GM23338 (cell line): ENCODE measurements around the gene MRPL23. TPM values are rescaled to one million over a fixed set of nuclear protein-coding genes. Genes with fewer than 3 reads are reported as not detected.

Source experiments
- ATAC-seq: fragments of 200-7000 bp; cut with Tn5 transposase; 3 replicates; pipeline ENCODE4 v1.9.1; 2020
- DNase-seq: peaks from one replicate; pipeline ENCODE4 v3.0.0-alpha.2; 2015; ENCODE audit warnings: low spot score
- H2AFZ ChIP-seq: fragments of 200-600 bp; sonication (generic); 2 replicates; pipeline ENCODE4 v1.8.0; 2016; ENCODE audit warnings: antibody characterized with exemption, mild to moderate bottlenecking, moderate library complexity
- H3F3A ChIP-seq: fragments of 200-600 bp; sonication (generic); replicated peaks from 2 replicates; pipeline ENCODE4 v1.8.0; 2017; ENCODE audit warnings: antibody characterized with exemption, mixed run types, low read depth
- H3K27ac ChIP-seq: fragments of 200-600 bp; sonication (generic); 2 replicates; pipeline ENCODE4 v1.6.1; 2016; ENCODE audit warnings: low read depth
- H3K27me3 ChIP-seq: fragments of 200-600 bp; sonication (generic); 2 replicates; pipeline ENCODE4 v1.8.0; 2016; ENCODE audit warnings: mild to moderate bottlenecking, mixed run types, moderate library complexity; ENCODE audit not compliant: insufficient read depth
- H3K36me3 ChIP-seq: fragments of 200-600 bp; sonication (generic); 2 replicates; pipeline ENCODE4 v1.8.0; 2016; ENCODE audit warnings: mild to moderate bottlenecking; ENCODE audit not compliant: insufficient read depth
- H3K4me1 ChIP-seq: fragments of 200-600 bp; sonication (generic); 2 replicates; pipeline ENCODE4 v1.8.0; 2016; ENCODE audit warnings: mild to moderate bottlenecking, moderate library complexity; ENCODE audit not compliant: insufficient read depth
- H3K4me2 ChIP-seq: fragments of 200-600 bp; sonication (generic); 2 replicates; pipeline ENCODE4 v1.7.1; 2017; ENCODE audit warnings: mixed run types
- H3K4me3 ChIP-seq: fragments of 200-600 bp; sonication (generic); 2 replicates; pipeline ENCODE4 v1.6.1; 2016; ENCODE audit warnings: mixed run types
- H3K79me2 ChIP-seq: fragments of 200-600 bp; sonication (generic); replicated peaks from 2 replicates; pipeline ENCODE4 v1.8.0; 2017; ENCODE audit warnings: mild to moderate bottlenecking; ENCODE audit not compliant: insufficient read depth
- H3K9me2 ChIP-seq: fragments of 200-600 bp; sonication (generic); 2 replicates; pipeline ENCODE4 v1.8.0; 2017; ENCODE audit not compliant: insufficient read depth
- H4K20me1 ChIP-seq: fragments of 200-600 bp; sonication (generic); replicated peaks from 2 replicates; pipeline ENCODE4 v1.8.0; 2017; ENCODE audit warnings: mild to moderate bottlenecking; ENCODE audit not compliant: insufficient read depth
- H3K27ac Mint-ChIP-seq: 2 replicates; pipeline ENCODE4 v1.8.0; 2020; ENCODE audit warnings: inconsistent platforms, mild to moderate bottlenecking, moderate library complexity, mixed read lengths
- H3K27me3 Mint-ChIP-seq: 3 replicates; pipeline ENCODE4 v1.8.0; 2022; ENCODE audit warnings: low read depth, mild to moderate bottlenecking, moderate library complexity, mixed read lengths, inconsistent platforms; ENCODE audit not compliant: insufficient read depth, poor library complexity
- H3K36me3 Mint-ChIP-seq: 3 replicates; pipeline ENCODE4 v1.8.0; 2021; ENCODE audit warnings: low read depth, mild to moderate bottlenecking, inconsistent platforms, moderate library complexity, mixed read lengths
- H3K4me1 Mint-ChIP-seq: 3 replicates; pipeline ENCODE4 v1.8.0; 2020; ENCODE audit warnings: mild to moderate bottlenecking, inconsistent platforms, mixed read lengths
- H3K4me3 Mint-ChIP-seq: 3 replicates; pipeline ENCODE4 v1.8.0; 2021; ENCODE audit warnings: moderate library complexity, mild to moderate bottlenecking, inconsistent platforms, mixed read lengths
- H3K9me3 Mint-ChIP-seq: 3 replicates; pipeline ENCODE4 v1.8.0; 2020; ENCODE audit warnings: moderate library complexity, mild to moderate bottlenecking, inconsistent platforms, mixed read lengths
- CREB1 ChIP-seq: fragments of 250-450 bp; sonication (Bioruptor Pico); IDR thresholded peaks from 2 replicates; pipeline ENCODE4 v1.5.0; 2020; ENCODE audit warnings: low read depth, mild to moderate bottlenecking, moderate library complexity
- CTCF ChIP-seq, 2 experiments: fragments of 200-600 bp in 1 of 2; sonication (generic) in 1 of 2; conservative IDR thresholded peaks; 2 replicates each; pipeline versions ENCODE4 v1.5.1 to v1.6.1; 2016 to 2017; ENCODE audit warnings: antibody characterized with exemption in 2 of 2, low read depth in 2 of 2, mild to moderate bottlenecking in 2 of 2, moderate library complexity in 1 of 2
- EZH2 ChIP-seq: fragments of 200-600 bp; sonication (generic); IDR thresholded peaks from one replicate; pipeline ENCODE4 v1.8.0; 2017; ENCODE audit warnings: antibody characterized with exemption, mild to moderate bottlenecking, low read depth; ENCODE audit not compliant: unreplicated experiment
- EZH2phosphoT487 ChIP-seq: fragments of 200-600 bp; sonication (generic); IDR thresholded peaks from one replicate; pipeline ENCODE4 v1.8.1; 2018; ENCODE audit warnings: antibody characterized with exemption; ENCODE audit not compliant: unreplicated experiment
- JUNB ChIP-seq: IDR thresholded peaks from one replicate; pipeline ENCODE4 v1.6.1; 2016; ENCODE audit warnings: antibody characterized with exemption; ENCODE audit not compliant: unreplicated experiment
- NANOG ChIP-seq: IDR thresholded peaks from 2 replicates; pipeline ENCODE4 v1.6.1; 2016; ENCODE audit warnings: antibody characterized with exemption, borderline replicate concordance
- POLR2AphosphoS5 ChIP-seq: IDR thresholded peaks from 2 replicates; pipeline ENCODE4 v1.6.1; 2016; ENCODE audit warnings: antibody characterized with exemption, low read depth
- REST ChIP-seq: IDR thresholded peaks from one replicate; pipeline ENCODE4 v1.6.1; 2018; ENCODE audit warnings: antibody characterized with exemption; ENCODE audit not compliant: unreplicated experiment
- STAT1 ChIP-seq: IDR thresholded peaks from one replicate; pipeline ENCODE4 v1.6.1; 2016; ENCODE audit warnings: antibody characterized with exemption; ENCODE audit not compliant: unreplicated experiment
- ZNF114 ChIP-seq: fragments of 250-450 bp; sonication (Bioruptor Pico); IDR thresholded peaks from 2 replicates; pipeline ENCODE4 v1.5.0; 2020; ENCODE audit warnings: mild to moderate bottlenecking, moderate library complexity
- ZNF462 ChIP-seq: fragments of 250-450 bp; sonication (Bioruptor Pico); IDR thresholded peaks from 2 replicates; pipeline ENCODE4 v1.5.0; 2020; ENCODE audit warnings: mild to moderate bottlenecking, moderate library complexity
- polyA plus RNA-seq: library from polyadenylated mRNA; unstranded; fragments of >200 nt; fragmentation: Nextera tagmentation; extraction: Ambion mirVana; gene quantifications from 2 replicates; pipeline ENCODE4 v1.2.1, GENCODE V29; 2016
- total RNA-seq: library from RNA; depleted of rRNA; stranded (reverse); fragments of >200 nt; shearing (Covaris generic); gene quantifications from 2 replicates; pipeline ENCODE4 v1.2.3, GENCODE V29; 2014

MRPL23 gene
- total and polyA plus RNA-seq, 2 experiments from 2014 or later = 84.7 to 91.5 TPM

- no peak for TF ChIP-seq ZNF462
- TF ChIP-seq NANOG = no peak
- no peak for TF ChIP-seq ZNF114
- no peak for TF ChIP-seq CREB1 (CRISPR knock-in tag)
- TF ChIP-seq STAT1 = no peak
- no peak for TF ChIP-seq REST
Measured at GRCh38 chr11:1987024-1987423, 39.9 kb downstream of the MRPL23 start (continued).

GRCh38 chr11:1988174-1988573 lies 41.0 kb downstream of the MRPL23 start:
- Mint-ChIP-seq H3K27ac (no peak overlapping the region), H3K4me1 (no peaks in the 10 kb centered on the region), H3K36me3 (no peaks in the 10 kb centered on the region), H3K27me3 (no peaks in the 10 kb centered on the region), H3K4me3 (no peak overlapping the region), H3K9me3 (no peaks in the 10 kb centered on the region)
- Histone ChIP-seq H3K4me1 (no peaks in the 10 kb centered on the region), H3K36me3 (no peaks in the 10 kb centered on the region), H3K79me2 (no peaks in the 10 kb centered on the region), H3K4me2 (no peak overlapping the region), H3K27ac (no peak overlapping the region), H3K9me2 (no peaks in the 10 kb centered on the region), H3K4me3 (no peak overlapping the region), H4K20me1 (no peaks in the 10 kb centered on the region), H3K27me3 (no peaks in the 10 kb centered on the region), H2AFZ (no peak overlapping the region), H3F3A (no peaks in the 10 kb centered on the region)
- ATAC-seq (no peak), DNase-seq (no peak)
- TF ChIP-seq POLR2AphosphoS5 (no peak), STAT1 (no peak), EZH2 (no peak), EZH2phosphoT487 (no peak), CREB1 (CRISPR knock-in tag) (no peak), CTCF (conservative IDR thresholded peaks at IDR 0.05; ENCODE audit: low read depth in 2 of 2) (no peak), JUNB (no peak), NANOG (no peak), ZNF114 (no peak)
